Liver (tissue), 9 donors: ENCODE data around the gene USP30. TPM values are rescaled to one million over a fixed set of nuclear protein-coding genes. Genes with fewer than 3 reads are reported as not detected.

Experiments used
- DNase-seq: peaks from one replicate; pipeline ENCODE4 v3.0.0-alpha.2; 2017; ENCODE audit warnings: low spot score
- H3K27ac ChIP-seq, 2 donors: one replicate each; pipeline ENCODE4 v1.7.0; 2013; ENCODE audit warnings: inconsistent platforms in 2 of 2, low read length in 2 of 2, control low read depth in 1 of 2, low read depth in 1 of 2, mild to moderate bottlenecking in 1 of 2
- H3K27me3 ChIP-seq, 4 donors: one replicate each; pipeline versions ENCODE4 v1.6.1 to v1.7.0; 2013; ENCODE audit warnings: low read length in 3 of 4, inconsistent platforms in 1 of 4, mild to moderate bottlenecking in 1 of 4, moderate library complexity in 1 of 4; ENCODE audit not compliant: control insufficient read depth in 4 of 4, insufficient read depth in 4 of 4
- H3K36me3 ChIP-seq, 4 donors: one replicate each; pipeline versions ENCODE4 v1.6.1 to v1.7.0; 2013; ENCODE audit warnings: low read length in 3 of 4, mild to moderate bottlenecking in 3 of 4, low read depth in 1 of 4, moderate library complexity in 1 of 4; ENCODE audit not compliant: control insufficient read depth in 4 of 4, insufficient read depth in 3 of 4
- H3K4me1 ChIP-seq, 4 donors: one replicate each; pipeline versions ENCODE4 v1.6.1 to v1.7.0; 2013; ENCODE audit warnings: low read length in 3 of 4, mild to moderate bottlenecking in 3 of 4, moderate library complexity in 1 of 4; ENCODE audit not compliant: control insufficient read depth in 4 of 4, insufficient read depth in 4 of 4
- H3K4me3 ChIP-seq, 3 donors: one replicate each; pipeline versions ENCODE4 v1.6.1 to v1.7.0; 2013; ENCODE audit warnings: low read length in 3 of 3, control low read depth in 1 of 3, low read depth in 1 of 3, mild to moderate bottlenecking in 1 of 3
- H3K9ac ChIP-seq, 2 donors: one replicate each; pipeline ENCODE4 v1.7.0; 2013; ENCODE audit warnings: low read length in 2 of 2, mild to moderate bottlenecking in 2 of 2, moderate library complexity in 2 of 2, control low read depth in 1 of 2, low read depth in 1 of 2
- H3K9me3 ChIP-seq, 4 donors: one replicate each; pipeline versions ENCODE4 v1.6.1 to v1.7.0; 2013; ENCODE audit warnings: low read length in 3 of 4; ENCODE audit not compliant: control insufficient read depth in 4 of 4
- ATF3 ChIP-seq: IDR thresholded peaks from 2 replicates; pipeline ENCODE4 v1.6.1; 2016; ENCODE audit warnings: antibody characterized with exemption
- EGR1 ChIP-seq, 2 donors: IDR thresholded peaks; 2 replicates each; pipeline ENCODE4 v1.6.1; 2016 to 2018; ENCODE audit warnings: antibody characterized with exemption in 2 of 2, low read depth in 2 of 2
- FOXA1 ChIP-seq: IDR thresholded peaks from 2 replicates; pipeline ENCODE4 v1.6.1; 2016; ENCODE audit warnings: antibody characterized with exemption
- FOXA2 ChIP-seq: IDR thresholded peaks from 2 replicates; pipeline ENCODE4 v1.6.1; 2016; ENCODE audit warnings: antibody characterized with exemption
- GABPA ChIP-seq, 2 donors: IDR thresholded peaks in 1 of 2; conservative IDR thresholded peaks in 1 of 2; 2 replicates each; pipeline ENCODE4 v1.6.1; 2016; ENCODE audit warnings: antibody characterized with exemption in 2 of 2, mild to moderate bottlenecking in 1 of 2, moderate library complexity in 1 of 2
- HNF4A ChIP-seq, 2 donors: conservative IDR thresholded peaks; 2 replicates each; pipeline ENCODE4 v1.6.1; 2016; ENCODE audit warnings: antibody characterized with exemption in 2 of 2, mild to moderate bottlenecking in 2 of 2
- HNF4G ChIP-seq: IDR thresholded peaks from 2 replicates; pipeline ENCODE4 v1.6.1; 2016; ENCODE audit warnings: antibody characterized with exemption
- JUND ChIP-seq, 2 donors: IDR thresholded peaks; 2 replicates each; pipeline ENCODE4 v1.6.1; 2016; ENCODE audit warnings: antibody characterized with exemption in 2 of 2
- MAX ChIP-seq: IDR thresholded peaks from 2 replicates; pipeline ENCODE4 v1.6.1; 2016; ENCODE audit warnings: antibody characterized with exemption
- NR2F2 ChIP-seq: IDR thresholded peaks from 2 replicates; pipeline ENCODE4 v1.6.1; 2016; ENCODE audit warnings: antibody characterized with exemption
- RAD21 ChIP-seq, 2 donors: IDR thresholded peaks; 2 replicates each; pipeline ENCODE4 v1.6.1; 2016; ENCODE audit warnings: antibody characterized with exemption in 2 of 2, mild to moderate bottlenecking in 2 of 2
- RXRA ChIP-seq, 2 donors: IDR thresholded peaks; 2 replicates each; pipeline ENCODE4 v1.6.1; 2017 to 2018; ENCODE audit warnings: antibody characterized with exemption in 2 of 2, mild to moderate bottlenecking in 1 of 2
- SP1 ChIP-seq: IDR thresholded peaks from 2 replicates; pipeline ENCODE4 v1.6.1; 2018; ENCODE audit warnings: antibody characterized with exemption, mild to moderate bottlenecking
- TAF1 ChIP-seq: conservative IDR thresholded peaks from 2 replicates; pipeline ENCODE4 v1.6.1; 2016; ENCODE audit warnings: antibody characterized with exemption, mild to moderate bottlenecking
- YY1 ChIP-seq: IDR thresholded peaks from 2 replicates; pipeline ENCODE4 v1.6.1; 2016; ENCODE audit warnings: antibody characterized with exemption, mild to moderate bottlenecking
- ZBTB33 ChIP-seq: IDR thresholded peaks from 2 replicates; pipeline ENCODE4 v1.6.1; 2016; ENCODE audit warnings: antibody characterized with exemption
- WGBS: extraction: QIAGEN DNeasy Blood & Tissue Kit; methylation state at CpG from one replicate; pipeline ENCODE4 v1.1.7; 2013; 5-methylcytosine and 5-hydroxymethylcytosine counted together
- polyA plus RNA-seq, 2 donors: library from polyadenylated mRNA; stranded (reverse) in 1 of 2; unstranded in 1 of 2; fragments of 200-250 nt in 1 of 2; fragments of >200 nt in 1 of 2; fragmentation: Nextera tagmentation in 1 of 2; extraction: Ambion mirVana in 1 of 2; gene quantifications; one replicate each; pipeline versions ENCODE4 v1.2.1 to v1.2.3, GENCODE V29; 2013 to 2015
- total RNA-seq, 2 donors: library from RNA; depleted of rRNA; stranded (reverse); fragments of >200 nt; gene quantifications; one replicate each; pipeline ENCODE4 v1.2.3, GENCODE V29; 2014
- TF ChIP-seq, protein P1 (sequence below): IDR thresholded peaks from 2 replicates; pipeline ENCODE4 v1.6.1; 2016; ENCODE audit warnings: antibody characterized with exemption, mild to moderate bottlenecking
- TF ChIP-seq, protein P2 (sequence below): fragments of 150-350 bp; IDR thresholded peaks from 2 replicates; pipeline ENCODE4 v1.5.1; 2017; ENCODE audit warnings: improper control_type of control experiment, low read depth, low read length; ENCODE audit not compliant: missing input control
- donor health status: healthy.
- donor health status: healthy.
- donor health status: healthy.
- donor health status: healthy.
- donor health status: healthy.

The USP30 gene
- total and polyA plus RNA-seq, 4 donors = 6.4 to 12.1 (median 9.4) TPM

GRCh38 chr12:109126784-109127183, 74.4 kb downstream of the USP30 start:
- H3K9ac ChIP-seq = peak overlapping the region in 1 of 2 donors; percentile 9
- TF ChIP-seq, protein P1, sequence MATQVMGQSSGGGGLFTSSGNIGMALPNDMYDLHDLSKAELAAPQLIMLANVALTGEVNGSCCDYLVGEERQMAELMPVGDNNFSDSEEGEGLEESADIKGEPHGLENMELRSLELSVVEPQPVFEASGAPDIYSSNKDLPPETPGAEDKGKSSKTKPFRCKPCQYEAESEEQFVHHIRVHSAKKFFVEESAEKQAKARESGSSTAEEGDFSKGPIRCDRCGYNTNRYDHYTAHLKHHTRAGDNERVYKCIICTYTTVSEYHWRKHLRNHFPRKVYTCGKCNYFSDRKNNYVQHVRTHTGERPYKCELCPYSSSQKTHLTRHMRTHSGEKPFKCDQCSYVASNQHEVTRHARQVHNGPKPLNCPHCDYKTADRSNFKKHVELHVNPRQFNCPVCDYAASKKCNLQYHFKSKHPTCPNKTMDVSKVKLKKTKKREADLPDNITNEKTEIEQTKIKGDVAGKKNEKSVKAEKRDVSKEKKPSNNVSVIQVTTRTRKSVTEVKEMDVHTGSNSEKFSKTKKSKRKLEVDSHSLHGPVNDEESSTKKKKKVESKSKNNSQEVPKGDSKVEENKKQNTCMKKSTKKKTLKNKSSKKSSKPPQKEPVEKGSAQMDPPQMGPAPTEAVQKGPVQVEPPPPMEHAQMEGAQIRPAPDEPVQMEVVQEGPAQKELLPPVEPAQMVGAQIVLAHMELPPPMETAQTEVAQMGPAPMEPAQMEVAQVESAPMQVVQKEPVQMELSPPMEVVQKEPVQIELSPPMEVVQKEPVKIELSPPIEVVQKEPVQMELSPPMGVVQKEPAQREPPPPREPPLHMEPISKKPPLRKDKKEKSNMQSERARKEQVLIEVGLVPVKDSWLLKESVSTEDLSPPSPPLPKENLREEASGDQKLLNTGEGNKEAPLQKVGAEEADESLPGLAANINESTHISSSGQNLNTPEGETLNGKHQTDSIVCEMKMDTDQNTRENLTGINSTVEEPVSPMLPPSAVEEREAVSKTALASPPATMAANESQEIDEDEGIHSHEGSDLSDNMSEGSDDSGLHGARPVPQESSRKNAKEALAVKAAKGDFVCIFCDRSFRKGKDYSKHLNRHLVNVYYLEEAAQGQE = no peak
- TF ChIP-seq RAD21 (IDR thresholded peaks at IDR 0.05) (peak in 1 of 2 donors; percentile 42), SP1 (peak; percentile 28), FOXA1 (no peak), FOXA2 (no peak), TAF1 (no peak), ATF3 (no peak), JUND (IDR thresholded peaks at IDR 0.05) (no peak), NR2F2 (no peak), YY1 (no peak), MAX (peak; percentile 26), RXRA (IDR thresholded peaks at IDR 0.05) (peak; percentile 33 to 48), ZBTB33 (no peak), GABPA (IDR thresholded peaks at IDR 0.05 in 1 of 2, conservative IDR thresholded peaks at IDR 0.05 in 1 of 2) (no peak), EGR1 (IDR thresholded peaks at IDR 0.05; ENCODE audit: low read depth in 2 of 2) (no peak), HNF4A (conservative IDR thresholded peaks at IDR 0.05) (peak; percentile 22 to 29), HNF4G (no peak)
- TF ChIP-seq, protein P2, sequence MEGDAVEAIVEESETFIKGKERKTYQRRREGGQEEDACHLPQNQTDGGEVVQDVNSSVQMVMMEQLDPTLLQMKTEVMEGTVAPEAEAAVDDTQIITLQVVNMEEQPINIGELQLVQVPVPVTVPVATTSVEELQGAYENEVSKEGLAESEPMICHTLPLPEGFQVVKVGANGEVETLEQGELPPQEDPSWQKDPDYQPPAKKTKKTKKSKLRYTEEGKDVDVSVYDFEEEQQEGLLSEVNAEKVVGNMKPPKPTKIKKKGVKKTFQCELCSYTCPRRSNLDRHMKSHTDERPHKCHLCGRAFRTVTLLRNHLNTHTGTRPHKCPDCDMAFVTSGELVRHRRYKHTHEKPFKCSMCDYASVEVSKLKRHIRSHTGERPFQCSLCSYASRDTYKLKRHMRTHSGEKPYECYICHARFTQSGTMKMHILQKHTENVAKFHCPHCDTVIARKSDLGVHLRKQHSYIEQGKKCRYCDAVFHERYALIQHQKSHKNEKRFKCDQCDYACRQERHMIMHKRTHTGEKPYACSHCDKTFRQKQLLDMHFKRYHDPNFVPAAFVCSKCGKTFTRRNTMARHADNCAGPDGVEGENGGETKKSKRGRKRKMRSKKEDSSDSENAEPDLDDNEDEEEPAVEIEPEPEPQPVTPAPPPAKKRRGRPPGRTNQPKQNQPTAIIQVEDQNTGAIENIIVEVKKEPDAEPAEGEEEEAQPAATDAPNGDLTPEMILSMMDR = no peak
- H3K4me1 ChIP-seq = peaks cover 7 to 49% (median 41%) of the 10 kb centered on the region in 4 donors
- H3K4me3 ChIP-seq = no peak overlapping the region
- no peak for DNase-seq
- no peaks in the 10 kb centered on the region for H3K9me3 ChIP-seq
- WGBS = 29% methylated on average over 3 of the region's 3 CpGs
- peak overlapping the region in 1 of 2 donors; percentile 38 for H3K27ac ChIP-seq
- peaks cover 0 to 2% (median 0%) of the 10 kb centered on the region in 4 donors for H3K36me3 ChIP-seq
- no peaks in the 10 kb centered on the region for H3K27me3 ChIP-seq
